Liver (tissue), 9 donors: ENCODE results near the gene CIITA. TPM values are rescaled to one million over a fixed set of nuclear protein-coding genes. Genes with fewer than 3 reads are reported as not detected.

ENCODE experiments used
- DNase-seq: peaks from one replicate; pipeline ENCODE4 v3.0.0-alpha.2; 2017; ENCODE audit warnings: low spot score
- H3K27ac ChIP-seq, 2 donors: one replicate each; pipeline ENCODE4 v1.7.0; 2013; ENCODE audit warnings: inconsistent platforms in 2 of 2, low read length in 2 of 2, control low read depth in 1 of 2, low read depth in 1 of 2, mild to moderate bottlenecking in 1 of 2
- H3K27me3 ChIP-seq, 4 donors: one replicate each; pipeline versions ENCODE4 v1.6.1 to v1.7.0; 2013; ENCODE audit warnings: low read length in 3 of 4, inconsistent platforms in 1 of 4, mild to moderate bottlenecking in 1 of 4, moderate library complexity in 1 of 4; ENCODE audit not compliant: control insufficient read depth in 4 of 4, insufficient read depth in 4 of 4
- H3K36me3 ChIP-seq, 4 donors: one replicate each; pipeline versions ENCODE4 v1.6.1 to v1.7.0; 2013; ENCODE audit warnings: low read length in 3 of 4, mild to moderate bottlenecking in 3 of 4, low read depth in 1 of 4, moderate library complexity in 1 of 4; ENCODE audit not compliant: control insufficient read depth in 4 of 4, insufficient read depth in 3 of 4
- H3K4me1 ChIP-seq, 4 donors: one replicate each; pipeline versions ENCODE4 v1.6.1 to v1.7.0; 2013; ENCODE audit warnings: low read length in 3 of 4, mild to moderate bottlenecking in 3 of 4, moderate library complexity in 1 of 4; ENCODE audit not compliant: control insufficient read depth in 4 of 4, insufficient read depth in 4 of 4
- H3K4me3 ChIP-seq, 3 donors: one replicate each; pipeline versions ENCODE4 v1.6.1 to v1.7.0; 2013; ENCODE audit warnings: low read length in 3 of 3, control low read depth in 1 of 3, low read depth in 1 of 3, mild to moderate bottlenecking in 1 of 3
- H3K9ac ChIP-seq, 2 donors: one replicate each; pipeline ENCODE4 v1.7.0; 2013; ENCODE audit warnings: low read length in 2 of 2, mild to moderate bottlenecking in 2 of 2, moderate library complexity in 2 of 2, control low read depth in 1 of 2, low read depth in 1 of 2
- H3K9me3 ChIP-seq, 4 donors: one replicate each; pipeline versions ENCODE4 v1.6.1 to v1.7.0; 2013; ENCODE audit warnings: low read length in 3 of 4; ENCODE audit not compliant: control insufficient read depth in 4 of 4
- ATF3 ChIP-seq: IDR thresholded peaks from 2 replicates; pipeline ENCODE4 v1.6.1; 2016; ENCODE audit warnings: antibody characterized with exemption
- CTCF ChIP-seq: fragments of 150-350 bp; IDR thresholded peaks from 2 replicates; pipeline ENCODE4 v1.5.1; 2017; ENCODE audit warnings: improper control_type of control experiment, low read depth, low read length; ENCODE audit not compliant: missing input control
- EGR1 ChIP-seq, 2 donors: IDR thresholded peaks; 2 replicates each; pipeline ENCODE4 v1.6.1; 2016 to 2018; ENCODE audit warnings: antibody characterized with exemption in 2 of 2, low read depth in 2 of 2
- FOXA1 ChIP-seq: IDR thresholded peaks from 2 replicates; pipeline ENCODE4 v1.6.1; 2016; ENCODE audit warnings: antibody characterized with exemption
- FOXA2 ChIP-seq: IDR thresholded peaks from 2 replicates; pipeline ENCODE4 v1.6.1; 2016; ENCODE audit warnings: antibody characterized with exemption
- GABPA ChIP-seq, 2 donors: IDR thresholded peaks in 1 of 2; conservative IDR thresholded peaks in 1 of 2; 2 replicates each; pipeline ENCODE4 v1.6.1; 2016; ENCODE audit warnings: antibody characterized with exemption in 2 of 2, mild to moderate bottlenecking in 1 of 2, moderate library complexity in 1 of 2
- HNF4A ChIP-seq, 2 donors: conservative IDR thresholded peaks; 2 replicates each; pipeline ENCODE4 v1.6.1; 2016; ENCODE audit warnings: antibody characterized with exemption in 2 of 2, mild to moderate bottlenecking in 2 of 2
- HNF4G ChIP-seq: IDR thresholded peaks from 2 replicates; pipeline ENCODE4 v1.6.1; 2016; ENCODE audit warnings: antibody characterized with exemption
- JUND ChIP-seq, 2 donors: IDR thresholded peaks; 2 replicates each; pipeline ENCODE4 v1.6.1; 2016; ENCODE audit warnings: antibody characterized with exemption in 2 of 2
- MAX ChIP-seq: IDR thresholded peaks from 2 replicates; pipeline ENCODE4 v1.6.1; 2016; ENCODE audit warnings: antibody characterized with exemption
- NR2F2 ChIP-seq: IDR thresholded peaks from 2 replicates; pipeline ENCODE4 v1.6.1; 2016; ENCODE audit warnings: antibody characterized with exemption
- RAD21 ChIP-seq, 2 donors: IDR thresholded peaks; 2 replicates each; pipeline ENCODE4 v1.6.1; 2016; ENCODE audit warnings: antibody characterized with exemption in 2 of 2, mild to moderate bottlenecking in 2 of 2
- REST ChIP-seq: IDR thresholded peaks from 2 replicates; pipeline ENCODE4 v1.6.1; 2016; ENCODE audit warnings: antibody characterized with exemption, mild to moderate bottlenecking
- RXRA ChIP-seq, 2 donors: IDR thresholded peaks; 2 replicates each; pipeline ENCODE4 v1.6.1; 2017 to 2018; ENCODE audit warnings: antibody characterized with exemption in 2 of 2, mild to moderate bottlenecking in 1 of 2
- SP1 ChIP-seq: IDR thresholded peaks from 2 replicates; pipeline ENCODE4 v1.6.1; 2018; ENCODE audit warnings: antibody characterized with exemption, mild to moderate bottlenecking
- TAF1 ChIP-seq: conservative IDR thresholded peaks from 2 replicates; pipeline ENCODE4 v1.6.1; 2016; ENCODE audit warnings: antibody characterized with exemption, mild to moderate bottlenecking
- YY1 ChIP-seq: IDR thresholded peaks from 2 replicates; pipeline ENCODE4 v1.6.1; 2016; ENCODE audit warnings: antibody characterized with exemption, mild to moderate bottlenecking
- ZBTB33 ChIP-seq: IDR thresholded peaks from 2 replicates; pipeline ENCODE4 v1.6.1; 2016; ENCODE audit warnings: antibody characterized with exemption
- WGBS: extraction: QIAGEN DNeasy Blood & Tissue Kit; methylation state at CpG from one replicate; pipeline ENCODE4 v1.1.7; 2013; 5-methylcytosine and 5-hydroxymethylcytosine counted together
- polyA plus RNA-seq, 2 donors: library from polyadenylated mRNA; stranded (reverse) in 1 of 2; unstranded in 1 of 2; fragments of 200-250 nt in 1 of 2; fragments of >200 nt in 1 of 2; fragmentation: Nextera tagmentation in 1 of 2; extraction: Ambion mirVana in 1 of 2; gene quantifications; one replicate each; pipeline versions ENCODE4 v1.2.1 to v1.2.3, GENCODE V29; 2013 to 2015
- total RNA-seq, 2 donors: library from RNA; depleted of rRNA; stranded (reverse); fragments of >200 nt; gene quantifications; one replicate each; pipeline ENCODE4 v1.2.3, GENCODE V29; 2014
- donor health status: healthy.
- donor health status: healthy.
- donor health status: healthy.
- donor health status: healthy.
- donor health status: healthy.

The CIITA gene
- total and polyA plus RNA-seq, 4 donors = 1.6 to 4.2 (median 2.2) TPM

GRCh38 chr16:10879681-10880589, 2.9 kb downstream of the CIITA start:
- DNase-seq = no peak
- Histone ChIP-seq H3K27ac (peak overlapping the region; percentile 43 to 57), H3K27me3 (no peaks in the 10 kb centered on the region), H3K36me3 (no peaks in the 10 kb centered on the region), H3K4me3 (peak overlapping the region in 2 of 3 donors; percentile 71 to 89), H3K9me3 (no peaks in the 10 kb centered on the region), H3K9ac (no peak overlapping the region), H3K4me1 (peaks cover 0 to 18% (median 7%) of the 10 kb centered on the region in 4 donors)
- WGBS = 60% methylated on average over 21 of the region's 21 CpGs
- TF ChIP-seq GABPA (IDR thresholded peaks at IDR 0.05 in 1 of 2, conservative IDR thresholded peaks at IDR 0.05 in 1 of 2) = no peak
- no peak for TF ChIP-seq EGR1 (IDR thresholded peaks at IDR 0.05; ENCODE audit: low read depth in 2 of 2)
- TF ChIP-seq HNF4A (conservative IDR thresholded peaks at IDR 0.05) = no peak
- TF ChIP-seq HNF4G = no peak
- no peak for TF ChIP-seq CTCF
- no peak for TF ChIP-seq NR2F2
- TF ChIP-seq RXRA (IDR thresholded peaks at IDR 0.05) = no peak
- no peak for TF ChIP-seq REST
- no peak for TF ChIP-seq TAF1
- TF ChIP-seq ZBTB33 = no peak
- no peak for TF ChIP-seq ATF3
- TF ChIP-seq RAD21 (IDR thresholded peaks at IDR 0.05) = no peak
- TF ChIP-seq JUND (IDR thresholded peaks at IDR 0.05) = no peak
- TF ChIP-seq MAX = no peak
- TF ChIP-seq FOXA1 = no peak
- TF ChIP-seq FOXA2 = no peak
- no peak for TF ChIP-seq YY1
- TF ChIP-seq SP1 = no peak
